Thoracic aorta (tissue), 2 donors: Measurements from ENCODE around the gene TRIM5. TPM values are rescaled to one million over a fixed set of nuclear protein-coding genes. Genes with fewer than 3 reads are reported as not detected.

ENCODE experiments used
- ATAC-seq: fragments of 150-250 bp; one replicate; pipeline ENCODE4 v1.8.0; 2017; ENCODE audit warnings: low read depth; ENCODE audit not compliant: insufficient number of reproducible peaks, low FRiP score
- DNase-seq: peaks from one replicate; pipeline ENCODE4 v3.0.0-alpha.2; 2020; ENCODE audit warnings: low spot score
- H3K27ac ChIP-seq, 2 donors: fragments of 200-600 bp; sonication (generic); 1 replicate in 1 of 2; 2 replicates in 1 of 2; pipeline ENCODE4 v1.5.1; 2016; ENCODE audit warnings: mild to moderate bottlenecking in 2 of 2, moderate library complexity in 2 of 2
- H3K27me3 ChIP-seq: fragments of 200-600 bp; sonication (generic); replicated peaks from 2 replicates; pipeline ENCODE4 v1.6.0; 2016; ENCODE audit warnings: mild to moderate bottlenecking; ENCODE audit not compliant: insufficient read depth
- H3K36me3 ChIP-seq: fragments of 200-600 bp; sonication (generic); one replicate; pipeline ENCODE4 v1.5.1; 2016
- H3K4me1 ChIP-seq, 2 donors: fragments of 200-600 bp; sonication (generic); 1 replicate in 1 of 2; 2 replicates in 1 of 2; pipeline versions ENCODE4 v1.5.1 to v1.6.0; 2016; ENCODE audit warnings: low read depth in 2 of 2, mild to moderate bottlenecking in 1 of 2; ENCODE audit not compliant: control insufficient read depth in 1 of 2
- H3K4me3 ChIP-seq: fragments of 200-600 bp; sonication (generic); 2 replicates; pipeline ENCODE4 v1.5.1; 2016; ENCODE audit warnings: mild to moderate bottlenecking
- H3K9me3 ChIP-seq: fragments of 200-600 bp; sonication (generic); 2 replicates; pipeline ENCODE4 v1.5.1; 2016
- total RNA-seq, 2 donors: library from RNA; depleted of rRNA; stranded (reverse); fragments of >200 nt; gene quantifications; one replicate each; pipeline versions ENCODE4 v1.1.0 to v1.2.3, GENCODE V29; 2016
- TF ChIP-seq, protein P1 (sequence below): fragments of 200-600 bp; sonication (generic); IDR thresholded peaks from one replicate; pipeline ENCODE4 v1.5.1; 2019; ENCODE audit warnings: antibody characterized with exemption

TRIM5 gene
- total RNA-seq, 2 donors from 2014 or later: 35.5 to 36.4 TPM

DNA sequence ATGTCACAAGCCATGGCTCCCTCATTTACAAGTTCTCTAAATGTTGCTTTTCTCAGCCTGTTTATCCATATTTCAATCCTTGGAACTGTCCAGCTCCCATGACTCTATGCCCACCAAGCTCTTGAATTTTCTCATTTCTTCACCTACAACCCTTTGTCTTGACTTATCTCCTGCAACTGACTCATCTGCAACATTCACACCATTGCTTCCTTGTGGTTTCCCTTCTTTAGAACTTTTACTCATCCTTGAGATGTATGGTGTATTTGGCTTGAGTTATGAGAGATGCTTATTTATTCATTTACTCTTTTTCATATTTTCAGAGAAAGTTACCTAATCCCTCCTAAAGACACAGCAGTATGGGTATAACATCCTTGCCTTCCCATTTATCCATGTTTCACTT lies 41.3 kb downstream of the TRIM5 start:
- ATAC-seq: no peak
- DNase-seq: no peak
- no peak overlapping the region for H3K4me3 ChIP-seq

DNA sequence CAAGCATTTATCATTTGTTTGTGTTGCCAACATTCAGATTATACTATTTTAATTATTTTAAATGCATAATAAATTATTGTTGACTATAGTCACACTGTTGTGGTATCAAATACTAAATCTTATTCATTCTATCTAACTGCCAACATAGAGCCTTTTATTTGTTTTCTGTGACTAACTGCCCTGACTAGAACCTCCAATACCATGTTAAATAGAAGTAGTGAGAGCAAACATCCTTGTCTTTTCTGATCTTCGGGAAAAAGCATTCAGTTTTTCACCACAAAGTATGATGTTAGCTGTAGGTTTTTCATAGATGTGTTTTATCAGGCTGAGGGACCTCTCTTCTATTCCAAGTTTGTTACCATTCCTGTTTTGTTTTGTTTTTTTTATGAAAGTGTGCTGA lies 44.9 kb downstream of the TRIM5 start:
- Histone ChIP-seq H3K36me3 (peaks cover 18% of the 10 kb centered on the region), H3K27me3 (no peaks in the 10 kb centered on the region), H3K9me3 (no peaks in the 10 kb centered on the region), H3K4me3 (no peak overlapping the region), H3K27ac (no peak overlapping the region), H3K4me1 (no peaks in the 10 kb centered on the region)
- TF ChIP-seq, protein P1, sequence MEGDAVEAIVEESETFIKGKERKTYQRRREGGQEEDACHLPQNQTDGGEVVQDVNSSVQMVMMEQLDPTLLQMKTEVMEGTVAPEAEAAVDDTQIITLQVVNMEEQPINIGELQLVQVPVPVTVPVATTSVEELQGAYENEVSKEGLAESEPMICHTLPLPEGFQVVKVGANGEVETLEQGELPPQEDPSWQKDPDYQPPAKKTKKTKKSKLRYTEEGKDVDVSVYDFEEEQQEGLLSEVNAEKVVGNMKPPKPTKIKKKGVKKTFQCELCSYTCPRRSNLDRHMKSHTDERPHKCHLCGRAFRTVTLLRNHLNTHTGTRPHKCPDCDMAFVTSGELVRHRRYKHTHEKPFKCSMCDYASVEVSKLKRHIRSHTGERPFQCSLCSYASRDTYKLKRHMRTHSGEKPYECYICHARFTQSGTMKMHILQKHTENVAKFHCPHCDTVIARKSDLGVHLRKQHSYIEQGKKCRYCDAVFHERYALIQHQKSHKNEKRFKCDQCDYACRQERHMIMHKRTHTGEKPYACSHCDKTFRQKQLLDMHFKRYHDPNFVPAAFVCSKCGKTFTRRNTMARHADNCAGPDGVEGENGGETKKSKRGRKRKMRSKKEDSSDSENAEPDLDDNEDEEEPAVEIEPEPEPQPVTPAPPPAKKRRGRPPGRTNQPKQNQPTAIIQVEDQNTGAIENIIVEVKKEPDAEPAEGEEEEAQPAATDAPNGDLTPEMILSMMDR: no peak
- no peak for ATAC-seq
- DNase-seq: no peak

More for the DNA sequence above, 41.3 kb downstream of the TRIM5 start:
- TF ChIP-seq, protein P1: no peak
- H3K27me3 ChIP-seq: no peaks in the 10 kb centered on the region
- no peak overlapping the region for H3K27ac ChIP-seq
- no peaks in the 10 kb centered on the region for H3K4me1 ChIP-seq
- peaks cover 18% of the 10 kb centered on the region for H3K36me3 ChIP-seq
- H3K9me3 ChIP-seq: no peaks in the 10 kb centered on the region

DNA sequence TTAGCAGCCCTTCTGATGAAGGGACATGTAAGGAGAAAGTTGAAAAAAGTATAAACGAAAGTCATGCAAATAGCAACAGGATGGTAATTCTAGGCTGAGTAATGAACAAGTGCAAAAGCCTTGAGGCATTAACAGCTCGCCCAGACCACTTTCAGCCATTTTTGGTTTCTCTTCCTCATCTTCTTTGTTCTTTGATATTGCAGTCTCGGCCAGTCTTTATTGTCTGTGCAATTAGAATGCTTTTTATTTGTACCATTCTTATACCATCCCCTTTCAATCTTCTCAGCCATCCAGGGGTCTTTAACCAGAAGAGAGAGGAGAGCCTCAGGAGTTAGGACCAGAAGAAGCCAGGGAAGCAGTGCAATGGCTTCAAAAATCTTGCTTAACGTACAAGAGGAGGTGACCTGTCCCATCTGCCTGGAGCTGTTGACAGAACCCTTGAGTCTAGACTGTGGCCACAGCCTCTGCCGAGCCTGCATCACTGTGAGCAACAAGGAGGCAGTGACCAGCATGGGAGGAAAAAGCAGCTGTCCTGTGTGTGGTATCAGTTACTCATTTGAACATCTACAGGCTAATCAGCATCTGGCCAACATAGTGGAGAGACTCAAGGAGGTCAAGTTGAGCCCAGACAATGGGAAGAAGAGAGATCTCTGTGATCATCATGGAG lies 52.8 kb downstream of the TRIM5 start:
- H3K4me3 ChIP-seq: no peak overlapping the region
- no peak overlapping the region for H3K27ac ChIP-seq
- no peaks in the 10 kb centered on the region for H3K4me1 ChIP-seq
- ATAC-seq (no peak), DNase-seq (no peak)
- no peaks in the 10 kb centered on the region for H3K27me3 ChIP-seq
- peaks cover 6% of the 10 kb centered on the region for H3K36me3 ChIP-seq
- no peaks in the 10 kb centered on the region for H3K9me3 ChIP-seq
- TF ChIP-seq, protein P1: no peak

DNA sequence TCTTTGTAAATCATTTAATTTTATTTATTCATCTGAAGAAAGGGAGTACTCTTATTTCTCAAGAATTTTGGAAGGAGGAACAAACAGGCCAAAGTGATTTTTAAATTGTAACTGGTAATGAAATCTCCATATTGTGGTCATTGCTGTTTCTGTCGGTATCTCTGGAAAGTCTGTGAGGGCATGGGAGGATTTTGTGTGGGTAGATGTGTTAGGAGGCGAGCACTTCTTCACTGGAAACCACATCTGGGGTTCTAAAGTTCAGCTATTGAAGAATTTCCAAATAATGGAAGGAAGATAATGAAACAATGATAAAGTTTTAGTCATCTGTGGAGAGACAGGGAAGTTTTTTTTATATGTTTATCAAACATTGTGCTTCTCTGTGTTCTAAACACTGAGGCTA lies 53.5 kb downstream of the TRIM5 start:
- no peak for ATAC-seq
- TF ChIP-seq, protein P1: no peak
- peaks cover 0 to 2% of the 10 kb centered on the region in 2 donors for H3K4me1 ChIP-seq
- H3K9me3 ChIP-seq: no peaks in the 10 kb centered on the region
- H3K27ac ChIP-seq: no peak overlapping the region
- peaks cover 6% of the 10 kb centered on the region for H3K36me3 ChIP-seq
- DNase-seq: no peak
- no peak overlapping the region for H3K4me3 ChIP-seq
- H3K27me3 ChIP-seq: no peaks in the 10 kb centered on the region

DNA sequence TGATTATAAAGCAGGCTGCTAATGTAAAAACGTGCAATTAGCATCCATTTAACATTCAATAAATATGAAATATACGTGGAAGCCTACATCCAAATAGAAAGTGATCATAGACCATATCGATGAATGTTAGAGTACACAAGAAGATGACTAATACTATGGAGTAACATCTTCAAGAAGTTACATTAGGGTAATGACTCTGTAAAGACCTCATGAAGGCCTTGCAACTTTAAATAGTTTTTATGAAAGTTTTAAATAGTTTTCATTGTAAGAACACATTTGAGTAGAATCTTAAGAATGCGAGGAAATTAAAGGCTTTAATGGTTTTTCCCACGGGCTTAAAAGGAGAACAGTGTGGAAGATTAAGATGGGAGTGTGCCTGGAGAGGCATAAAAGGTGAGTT lies 58.7 kb downstream of the TRIM5 start:
- no peak overlapping the region for H3K4me3 ChIP-seq
- H3K4me1 ChIP-seq: peaks cover 21 to 26% of the 10 kb centered on the region in 2 donors
- DNase-seq (no peak), ATAC-seq (no peak)
- TF ChIP-seq, protein P1: no peak
- H3K27ac ChIP-seq: no peak overlapping the region
- no peaks in the 10 kb centered on the region for H3K9me3 ChIP-seq
- H3K27me3 ChIP-seq: no peaks in the 10 kb centered on the region
- no peaks in the 10 kb centered on the region for H3K36me3 ChIP-seq
